Endodermal cell (in vitro differentiated cells): ENCODE data around the gene ENOSF1. TPM values are rescaled to one million over a fixed set of nuclear protein-coding genes. Genes with fewer than 3 reads are reported as not detected.

Experiments
- DNase-seq: peaks from one replicate; pipeline ENCODE4 v3.0.0-alpha.2; 2017
- H3K27ac ChIP-seq: 2 replicates; pipeline ENCODE4 v1.5.1; 2013; ENCODE audit warnings: mild to moderate bottlenecking, low read depth, low read length, moderate library complexity
- H3K27me3 ChIP-seq: 2 replicates; pipeline ENCODE4 v1.6.1; 2013; ENCODE audit warnings: mild to moderate bottlenecking, low read length, moderate library complexity; ENCODE audit not compliant: insufficient read depth, control insufficient read depth, poor library complexity, severe bottlenecking
- H3K36me3 ChIP-seq: 2 replicates; pipeline ENCODE4 v1.7.0; 2013; ENCODE audit warnings: mild to moderate bottlenecking, low read length, moderate library complexity; ENCODE audit not compliant: control insufficient read depth, insufficient read depth
- H3K4me1 ChIP-seq: one replicate; pipeline ENCODE4 v1.7.0; 2013; ENCODE audit warnings: low read length; ENCODE audit not compliant: control insufficient read depth, insufficient read depth
- H3K4me3 ChIP-seq: 2 replicates; pipeline ENCODE4 v1.5.1; 2013; ENCODE audit warnings: mild to moderate bottlenecking, low read length, moderate library complexity
- H3K9ac ChIP-seq: 2 replicates; pipeline ENCODE4 v1.6.1; 2013; ENCODE audit warnings: mild to moderate bottlenecking, low read length, moderate library complexity; ENCODE audit not compliant: poor library complexity, severe bottlenecking; ENCODE audit errors: extremely low read depth
- H3K9me3 ChIP-seq: 2 replicates; pipeline ENCODE4 v1.6.1; 2013; ENCODE audit warnings: mild to moderate bottlenecking, low read length, moderate library complexity; ENCODE audit not compliant: control insufficient read depth
- H3K27ac Mint-ChIP-seq: 2 replicates; pipeline ENCODE4 v1.8.0; 2020; ENCODE audit warnings: mixed read lengths
- H3K27me3 Mint-ChIP-seq: 2 replicates; pipeline ENCODE4 v1.8.0; 2021; ENCODE audit warnings: mild to moderate bottlenecking, mixed read lengths; ENCODE audit not compliant: insufficient read depth
- H3K36me3 Mint-ChIP-seq: 2 replicates; pipeline ENCODE4 v1.8.0; 2020; ENCODE audit warnings: low read depth, mixed read lengths
- H3K4me1 Mint-ChIP-seq: 2 replicates; pipeline ENCODE4 v1.8.0; 2020; ENCODE audit warnings: mixed read lengths
- H3K4me3 Mint-ChIP-seq: 2 replicates; pipeline ENCODE4 v1.8.0; 2020; ENCODE audit warnings: mild to moderate bottlenecking, moderate library complexity, mixed read lengths
- H3K9me3 Mint-ChIP-seq: 2 replicates; pipeline ENCODE4 v1.8.0; 2020; ENCODE audit warnings: mild to moderate bottlenecking, mixed read lengths
- WGBS, 2 experiments: methylation state at CpG; one replicate each; pipeline versions ENCODE4 v1.1.5 to v1.1.7; 2013; ENCODE audit warnings: missing lambda C conversion rate in 2 of 2, mixed read lengths in 1 of 2; ENCODE audit not compliant: insufficient coverage in 1 of 2, insufficient read length in 1 of 2; 5-methylcytosine and 5-hydroxymethylcytosine counted together
- total RNA-seq, 2 donors: library from RNA; stranded (reverse); fragmentation: NEBNext Ultra II Directional in 1 of 2; extraction: Animal tissue kit (Norgen Biotek cat#: 25700) in 1 of 2; gene quantifications; 2 replicates in 1 of 2; 3 replicates in 1 of 2; pipeline ENCODE4 v1.2.1, GENCODE V29; 2021
- TF ChIP-seq, protein P1 (sequence below): fragments of 200-600 bp; sonication (generic); conservative IDR thresholded peaks from 2 replicates; pipeline ENCODE4 v1.5.0; 2021; ENCODE audit warnings: antibody characterized with exemption, mild to moderate bottlenecking

The ENOSF1 gene
- total RNA-seq, 2 donors from 2014 or later: 85.7 to 89.5 TPM

DNA sequence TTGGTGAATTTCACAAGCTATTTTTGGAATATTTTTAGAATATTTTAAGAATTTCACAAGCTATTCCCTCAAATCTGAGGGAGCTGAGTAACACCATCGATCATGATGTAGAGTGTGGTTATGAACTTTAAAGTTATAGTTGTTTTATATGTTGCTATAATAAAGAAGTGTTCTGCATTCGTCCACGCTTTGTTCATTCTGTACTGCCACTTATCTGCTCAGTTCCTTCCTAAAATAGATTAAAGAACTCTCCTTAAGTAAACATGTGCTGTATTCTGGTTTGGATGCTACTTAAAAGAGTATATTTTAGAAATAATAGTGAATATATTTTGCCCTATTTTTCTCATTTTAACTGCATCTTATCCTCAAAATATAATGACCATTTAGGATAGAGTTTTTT is 39.1 kb downstream of the ENOSF1 start:
- Mint-ChIP-seq H3K4me3 (no peak overlapping the region), H3K36me3 (peaks cover 74% of the 10 kb centered on the region), H3K4me1 (no peaks in the 10 kb centered on the region), H3K9me3 (no peaks in the 10 kb centered on the region), H3K27me3 (no peaks in the 10 kb centered on the region), H3K27ac (no peak overlapping the region)
- Histone ChIP-seq H3K9ac (no peak overlapping the region), H3K9me3 (no peaks in the 10 kb centered on the region), H3K27me3 (no peaks in the 10 kb centered on the region), H3K4me3 (no peak overlapping the region), H3K36me3 (peaks cover 87% of the 10 kb centered on the region), H3K27ac (no peak overlapping the region), H3K4me1 (no peaks in the 10 kb centered on the region)
- no peak for DNase-seq
- TF ChIP-seq, protein P1, sequence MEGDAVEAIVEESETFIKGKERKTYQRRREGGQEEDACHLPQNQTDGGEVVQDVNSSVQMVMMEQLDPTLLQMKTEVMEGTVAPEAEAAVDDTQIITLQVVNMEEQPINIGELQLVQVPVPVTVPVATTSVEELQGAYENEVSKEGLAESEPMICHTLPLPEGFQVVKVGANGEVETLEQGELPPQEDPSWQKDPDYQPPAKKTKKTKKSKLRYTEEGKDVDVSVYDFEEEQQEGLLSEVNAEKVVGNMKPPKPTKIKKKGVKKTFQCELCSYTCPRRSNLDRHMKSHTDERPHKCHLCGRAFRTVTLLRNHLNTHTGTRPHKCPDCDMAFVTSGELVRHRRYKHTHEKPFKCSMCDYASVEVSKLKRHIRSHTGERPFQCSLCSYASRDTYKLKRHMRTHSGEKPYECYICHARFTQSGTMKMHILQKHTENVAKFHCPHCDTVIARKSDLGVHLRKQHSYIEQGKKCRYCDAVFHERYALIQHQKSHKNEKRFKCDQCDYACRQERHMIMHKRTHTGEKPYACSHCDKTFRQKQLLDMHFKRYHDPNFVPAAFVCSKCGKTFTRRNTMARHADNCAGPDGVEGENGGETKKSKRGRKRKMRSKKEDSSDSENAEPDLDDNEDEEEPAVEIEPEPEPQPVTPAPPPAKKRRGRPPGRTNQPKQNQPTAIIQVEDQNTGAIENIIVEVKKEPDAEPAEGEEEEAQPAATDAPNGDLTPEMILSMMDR: no peak
- WGBS, 2 experiments: 96 to 100% methylated on average over 1 to 3 of the region's 3 CpGs

DNA sequence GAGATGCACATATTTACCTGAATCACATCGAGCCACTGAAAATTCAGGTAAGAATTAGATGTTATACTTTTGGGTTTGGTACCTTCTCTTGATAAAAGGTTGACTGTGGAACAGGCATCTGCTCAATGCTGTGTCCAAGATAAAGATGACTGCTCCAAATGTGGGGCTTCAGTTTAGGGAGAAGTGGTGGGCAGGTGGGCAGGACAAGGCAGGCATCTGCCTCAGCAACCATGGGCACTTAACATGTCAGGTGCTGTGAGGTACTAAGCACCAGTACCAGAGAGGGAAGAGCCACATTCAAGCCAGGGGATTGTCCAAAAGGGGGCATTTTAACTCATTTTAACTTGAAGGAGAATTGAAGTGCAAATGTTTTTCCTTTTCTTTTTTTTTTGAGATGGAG is 41.0 kb downstream of the ENOSF1 start:
- no peak overlapping the region for H3K27ac ChIP-seq
- peak; percentile 13 for DNase-seq
- H3K27ac Mint-ChIP-seq: no peak overlapping the region
- H3K9ac ChIP-seq: no peak overlapping the region
- no peak overlapping the region for H3K4me3 Mint-ChIP-seq
- no peaks in the 10 kb centered on the region for H3K4me1 Mint-ChIP-seq
- TF ChIP-seq, protein P1: no peak
- H3K4me3 ChIP-seq: no peak overlapping the region
- no peaks in the 10 kb centered on the region for H3K27me3 ChIP-seq
- WGBS, 2 experiments: 97 to 100% methylated on average over 1 of the region's 1 CpG
- peaks cover 70% of the 10 kb centered on the region for H3K36me3 Mint-ChIP-seq
- no peaks in the 10 kb centered on the region for H3K9me3 Mint-ChIP-seq
- no peaks in the 10 kb centered on the region for H3K4me1 ChIP-seq
- peaks cover 2% of the 10 kb centered on the region for H3K9me3 ChIP-seq
- H3K27me3 Mint-ChIP-seq: no peaks in the 10 kb centered on the region
- H3K36me3 ChIP-seq: peaks cover 86% of the 10 kb centered on the region

DNA sequence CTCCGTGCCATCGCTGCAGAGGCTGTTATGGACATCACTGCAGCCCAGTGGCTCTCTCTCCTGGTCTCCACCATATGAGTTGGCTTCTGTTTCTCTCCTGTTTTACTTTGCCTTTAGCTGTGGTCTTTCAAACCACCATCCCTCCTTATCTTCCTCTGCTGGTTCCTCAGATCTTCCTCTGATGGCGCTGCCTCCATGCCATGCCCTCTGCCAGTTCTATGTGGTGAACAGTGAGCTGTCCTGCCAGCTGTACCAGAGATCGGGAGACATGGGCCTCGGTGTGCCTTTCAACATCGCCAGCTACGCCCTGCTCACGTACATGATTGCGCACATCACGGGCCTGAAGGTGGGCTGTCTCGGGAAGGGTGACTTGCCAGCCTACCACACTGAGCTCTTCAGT is 41.9 kb downstream of the ENOSF1 start:
- Mint-ChIP-seq H3K36me3 (peaks cover 68% of the 10 kb centered on the region), H3K9me3 (no peaks in the 10 kb centered on the region), H3K27me3 (no peaks in the 10 kb centered on the region), H3K4me3 (no peak overlapping the region), H3K4me1 (no peaks in the 10 kb centered on the region), H3K27ac (no peak overlapping the region)
- peaks cover 88% of the 10 kb centered on the region for H3K36me3 ChIP-seq
- H3K9ac ChIP-seq: no peak overlapping the region
- peaks cover 7% of the 10 kb centered on the region for H3K9me3 ChIP-seq
- H3K4me1 ChIP-seq: no peaks in the 10 kb centered on the region
- no peak overlapping the region for H3K27ac ChIP-seq
- no peaks in the 10 kb centered on the region for H3K27me3 ChIP-seq
- WGBS, 2 experiments: 97 to 99% methylated on average over 11 of the region's 11 CpGs
- no peak overlapping the region for H3K4me3 ChIP-seq
- DNase-seq: peak; percentile 17
- TF ChIP-seq, protein P1: no peak
